GM21381 (cell line): ENCODE measurements around the gene CLDN16.
A peak's percentile ranks its signal among the peaks of the same experiment; 100 is the strongest.

Source experiments
- ATAC-seq: cut with Tn5 transposase; IDR thresholded peaks from one replicate; pipeline ENCODE4 v1.9.1; 2021; ENCODE audit warnings: mild to moderate bottlenecking, moderate library complexity; ENCODE audit not compliant: unreplicated experiment

The CLDN16 gene, protein sequence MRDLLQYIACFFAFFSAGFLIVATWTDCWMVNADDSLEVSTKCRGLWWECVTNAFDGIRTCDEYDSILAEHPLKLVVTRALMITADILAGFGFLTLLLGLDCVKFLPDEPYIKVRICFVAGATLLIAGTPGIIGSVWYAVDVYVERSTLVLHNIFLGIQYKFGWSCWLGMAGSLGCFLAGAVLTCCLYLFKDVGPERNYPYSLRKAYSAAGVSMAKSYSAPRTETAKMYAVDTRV

DNA sequence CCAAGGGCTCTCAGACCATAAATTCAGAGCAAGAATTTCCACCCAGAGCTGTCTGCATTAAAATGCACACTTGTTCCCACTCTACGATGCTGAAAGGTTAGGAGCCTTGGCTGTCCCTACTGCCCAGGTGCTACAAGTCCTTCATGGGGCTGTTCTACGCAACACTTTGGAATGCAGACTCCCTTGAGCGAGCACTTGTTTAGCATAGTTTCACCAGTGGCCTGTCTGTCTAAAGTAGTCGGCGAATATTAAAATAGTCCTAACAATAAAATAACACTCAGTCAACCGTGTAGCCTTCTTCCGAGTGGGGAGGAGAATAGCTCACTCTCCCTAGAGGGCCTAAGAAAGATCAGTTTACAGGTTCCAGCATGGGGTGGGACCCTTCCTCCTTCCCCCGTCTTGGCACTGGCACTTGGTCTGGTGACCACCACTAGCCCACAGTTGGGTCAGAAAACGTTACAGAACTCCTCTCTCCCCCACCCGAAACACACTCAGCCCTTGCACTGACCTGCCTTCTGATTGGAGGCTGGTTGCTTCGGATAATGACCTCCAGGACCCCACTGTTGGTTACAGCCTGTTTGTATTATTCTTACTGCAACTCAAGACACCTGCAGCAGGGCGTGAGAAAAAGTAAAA is at the start of gene CLDN16:
CLDN16 (plus strand) TSS at position 586 of the 636 bp plus-strand sequence. CDS start 167 bp downstream, outside the sequence.
- no peak for ATAC-seq

DNA sequence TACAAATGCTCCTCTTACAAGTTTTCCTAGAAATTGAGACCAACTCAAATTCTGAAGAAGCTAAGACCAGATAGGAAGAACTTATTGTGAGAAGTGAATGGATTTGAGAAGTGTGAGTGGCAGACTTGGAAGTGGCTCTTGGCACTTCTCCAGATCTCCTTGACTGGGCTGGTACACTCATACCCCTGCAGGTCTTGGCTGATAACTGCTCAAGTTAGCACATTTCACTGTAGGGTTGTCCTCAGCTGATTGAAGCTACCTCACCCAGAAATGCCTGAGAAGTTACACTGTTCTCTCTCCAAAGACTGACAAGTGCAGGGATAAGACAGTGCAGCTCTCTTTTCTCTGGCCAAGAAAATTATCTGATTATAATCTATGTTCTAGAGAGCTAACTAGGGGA is 49.2 kb upstream of the CLDN16 start:
- ATAC-seq = no peak

DNA sequence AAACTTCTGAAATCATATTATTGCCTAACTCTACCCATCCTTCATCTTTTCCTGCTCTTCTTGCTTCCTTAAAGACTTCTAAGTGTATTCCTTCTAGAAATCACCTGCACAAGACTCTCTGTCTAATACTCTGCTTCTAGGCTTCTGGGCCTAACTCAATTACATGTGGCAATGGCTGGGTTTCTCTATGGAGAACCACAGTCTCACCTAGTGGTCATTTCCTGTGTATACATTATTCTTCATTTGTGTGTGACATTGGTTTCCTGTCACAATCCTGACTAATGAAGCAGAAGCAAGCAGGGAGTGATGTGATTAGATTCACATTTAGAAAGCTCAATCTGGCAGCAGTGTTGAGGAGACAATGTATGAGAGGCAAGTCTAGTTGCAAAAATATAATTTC is 48.8 kb upstream of the CLDN16 start:
- ATAC-seq = peak; percentile 75

DNA sequence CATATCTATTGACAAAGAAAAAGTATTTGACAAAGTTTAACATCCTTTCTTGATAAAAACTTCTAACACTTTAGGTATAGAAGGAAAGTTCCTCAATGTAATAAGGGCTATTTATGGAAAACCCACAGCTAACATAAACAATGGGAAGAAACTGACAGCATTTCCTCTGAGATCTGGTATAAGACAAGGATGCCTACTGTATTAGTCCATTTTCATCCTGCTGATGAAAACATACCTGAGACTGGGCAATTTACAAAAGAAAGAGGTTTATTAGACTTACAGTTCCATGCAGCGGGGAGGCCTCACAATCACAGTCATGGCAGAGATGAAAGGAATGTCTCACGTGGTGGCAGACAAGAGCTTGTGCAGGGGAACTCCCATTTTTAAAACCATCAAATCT is 47.9 kb upstream of the CLDN16 start:
- no peak for ATAC-seq

DNA sequence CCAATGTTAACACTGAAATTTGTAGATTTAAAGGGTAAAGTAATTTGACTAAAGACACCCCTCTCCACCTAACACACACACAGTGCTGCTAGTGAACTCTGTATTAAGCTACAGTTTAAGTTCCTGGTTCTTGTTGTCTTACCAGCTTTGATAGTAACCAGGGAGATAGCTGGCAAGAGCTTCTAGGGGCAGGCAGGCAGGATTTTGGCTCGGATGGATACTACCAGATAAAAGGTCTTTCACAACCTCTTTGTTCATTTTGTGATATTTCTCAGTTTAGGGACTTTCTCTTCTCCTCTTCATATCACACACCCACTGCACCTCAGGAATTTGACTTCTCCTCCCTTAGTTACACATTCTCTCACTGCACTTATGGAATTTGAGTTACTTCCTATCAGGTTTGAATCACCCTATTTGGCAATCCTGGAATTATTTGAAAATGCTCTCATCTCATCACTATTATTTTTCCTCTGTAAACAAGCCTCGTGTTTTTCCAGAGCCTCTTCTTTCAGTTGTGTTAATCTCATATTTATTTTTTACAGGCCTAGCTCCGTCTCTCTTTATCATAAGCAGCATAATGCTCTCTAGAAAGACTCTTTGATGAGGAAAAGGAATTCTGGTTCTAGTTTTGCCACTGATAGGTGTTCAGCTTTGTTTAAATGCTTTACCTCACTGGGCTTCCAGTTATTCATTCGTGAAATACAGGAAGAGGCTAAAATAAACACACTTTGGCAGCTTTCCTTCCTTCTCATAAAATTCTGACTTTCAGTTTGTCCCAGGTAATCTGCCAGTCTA is 42.7 kb upstream of the CLDN16 start:
- no peak for ATAC-seq

DNA sequence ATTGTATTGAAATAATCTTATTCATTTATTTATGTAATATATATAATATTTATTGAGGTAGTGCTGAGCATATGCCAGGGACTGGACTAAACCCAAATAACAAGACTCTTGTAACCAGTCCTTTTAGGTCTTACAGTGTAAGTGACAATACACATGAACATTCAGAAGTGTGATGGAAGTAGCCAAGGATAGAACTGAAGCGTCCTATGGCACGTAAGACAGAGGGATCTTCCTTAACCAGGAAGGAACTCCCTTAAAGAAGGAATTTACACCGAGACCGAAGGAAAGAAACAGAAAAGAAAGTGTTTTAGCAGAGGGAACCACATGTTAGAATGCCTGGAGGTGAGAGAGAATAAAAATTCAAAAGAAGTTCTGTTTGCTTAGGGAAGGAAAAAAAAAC is 42.1 kb upstream of the CLDN16 start:
- no peak for ATAC-seq

DNA sequence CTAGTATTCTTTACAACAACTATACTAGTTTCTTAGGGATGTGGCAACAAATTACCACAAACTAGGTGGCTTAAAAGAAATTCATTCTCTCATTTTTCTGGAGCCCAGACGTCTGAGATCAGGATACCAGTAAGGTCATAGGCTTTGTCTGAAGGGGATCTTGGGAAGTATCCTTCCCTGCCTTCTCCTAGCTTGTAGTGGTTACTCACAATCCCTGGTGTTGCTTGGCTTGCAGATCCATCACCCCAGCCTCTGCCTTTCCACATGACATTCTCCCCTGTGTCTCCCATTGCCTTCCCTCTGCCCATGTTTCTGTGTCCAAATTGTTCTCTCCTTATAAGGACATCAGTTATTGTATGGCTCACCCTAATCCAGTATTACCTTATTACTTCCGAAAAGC is 41.4 kb upstream of the CLDN16 start:
- ATAC-seq = no peak

DNA sequence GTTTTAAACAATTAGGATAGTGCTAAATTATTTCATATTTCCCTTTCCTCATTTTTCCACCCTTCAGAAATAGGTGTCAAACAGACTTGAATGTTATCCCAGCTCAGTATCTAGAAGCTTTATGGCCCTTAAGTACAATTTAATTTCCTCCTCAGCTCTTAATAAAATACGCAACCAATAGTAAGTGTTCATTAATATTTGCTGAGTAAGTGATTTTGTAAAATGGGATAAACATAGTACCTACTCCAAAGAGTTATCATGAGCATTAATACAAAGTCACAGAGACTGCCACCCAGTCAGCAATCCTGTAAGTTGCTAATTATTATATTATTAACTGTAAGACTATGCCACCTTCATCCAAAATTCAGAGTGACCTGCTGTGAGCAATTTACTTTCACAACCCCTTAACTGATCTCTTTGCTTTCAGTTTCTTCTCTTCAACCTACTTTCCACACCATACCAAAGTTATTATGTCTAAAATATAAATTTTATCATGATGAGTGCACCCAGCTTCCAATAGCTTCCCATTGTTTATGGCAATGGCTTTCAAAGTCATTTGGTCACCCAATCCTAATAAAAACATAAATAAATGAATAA is 35.0 kb upstream of the CLDN16 start:
- no peak for ATAC-seq

DNA sequence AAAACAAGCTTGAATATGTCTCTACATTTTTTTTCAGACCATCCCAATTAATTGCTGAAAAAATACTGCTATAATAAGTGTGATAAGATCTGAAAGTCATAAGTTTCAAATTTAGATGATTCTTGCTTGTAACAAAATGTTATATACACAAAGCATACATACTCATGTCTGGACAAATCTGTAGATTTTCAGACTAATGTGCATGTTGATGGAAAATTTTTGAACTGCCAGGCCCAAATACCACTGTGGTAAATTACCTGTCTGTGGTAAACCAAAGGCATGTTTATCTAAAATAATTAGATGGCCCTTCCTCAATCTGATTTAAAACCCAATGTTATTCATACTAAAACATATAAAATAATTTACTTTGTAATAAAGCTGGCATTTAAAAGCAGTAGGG is 31.7 kb upstream of the CLDN16 start:
- no peak for ATAC-seq

DNA sequence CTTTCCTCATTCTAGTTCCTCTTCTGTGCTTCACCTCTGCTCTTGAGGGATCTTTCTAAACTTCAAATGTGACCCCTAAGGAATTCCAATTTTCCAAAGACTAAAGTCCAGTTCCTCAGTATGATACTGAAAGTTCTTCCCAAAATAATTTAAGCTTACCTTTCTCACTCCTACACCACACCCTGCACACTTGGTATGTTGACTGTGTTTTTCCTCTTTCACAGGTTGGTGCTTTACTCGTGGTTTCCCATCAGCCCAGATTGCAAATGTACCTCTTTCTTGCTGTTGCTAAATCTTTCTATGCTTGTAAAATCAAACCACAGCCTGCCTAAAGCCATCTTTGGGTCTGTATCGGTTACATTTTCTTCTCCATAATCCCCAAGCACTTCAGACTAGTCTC is 30.5 kb upstream of the CLDN16 start:
- ATAC-seq = no peak

DNA sequence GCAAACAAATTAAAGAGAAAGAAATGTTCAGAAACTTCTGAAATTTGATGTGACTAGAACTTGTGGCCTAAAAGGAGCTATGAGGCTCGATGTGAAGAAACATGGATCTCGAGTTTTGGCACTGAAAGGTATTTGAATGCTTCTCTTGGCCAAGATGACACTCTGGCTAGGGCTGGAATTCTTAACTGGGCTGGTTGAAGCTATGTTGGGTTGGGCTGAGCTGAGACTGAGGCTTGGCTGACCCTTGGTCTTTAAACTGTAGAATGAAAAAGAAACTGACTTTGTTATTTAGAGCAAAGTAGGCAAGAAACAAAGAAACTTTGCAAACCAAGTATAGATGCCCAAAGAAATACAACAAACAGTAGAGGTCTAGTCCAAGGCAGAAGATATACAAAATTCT is 28.1 kb upstream of the CLDN16 start:
- ATAC-seq = no peak

DNA sequence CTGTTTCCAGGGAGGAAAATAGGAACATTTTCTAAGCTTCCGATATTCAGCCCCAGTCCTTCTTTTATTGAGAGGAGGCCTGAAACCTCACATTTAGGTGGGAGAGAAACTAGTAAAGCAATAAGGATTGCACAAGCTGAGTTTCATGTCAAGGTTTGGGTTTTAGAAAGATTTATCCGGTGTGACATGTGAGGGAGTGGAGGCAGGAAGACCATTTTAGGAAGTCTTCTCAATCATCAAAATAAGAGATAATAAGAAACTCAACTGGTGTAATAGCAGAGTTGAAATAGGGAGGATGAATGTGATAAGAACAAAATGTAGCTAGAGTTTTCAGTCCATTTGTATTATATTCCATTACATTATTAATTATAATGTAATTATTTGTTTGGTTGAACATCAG is 27.7 kb upstream of the CLDN16 start:
- ATAC-seq = no peak

DNA sequence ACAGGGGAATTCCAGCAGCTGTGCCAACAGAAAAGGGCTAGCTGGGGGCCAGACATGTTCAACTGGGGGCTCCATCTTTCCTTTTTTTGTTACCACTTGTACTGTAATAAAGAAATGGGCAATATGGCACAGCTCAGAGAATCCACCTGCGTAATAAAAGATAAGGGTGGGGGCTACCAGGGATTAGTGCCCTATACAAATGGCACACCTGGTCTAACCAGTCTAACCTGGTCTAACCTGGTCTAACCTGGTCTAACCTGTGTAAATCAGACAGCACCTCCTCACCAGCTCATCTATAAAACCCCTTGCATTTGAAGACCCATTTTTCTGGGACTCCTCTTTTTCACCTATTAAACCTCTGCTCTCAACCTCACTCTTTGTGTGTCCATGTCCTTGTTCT is 26.2 kb upstream of the CLDN16 start:
- ATAC-seq = no peak

DNA sequence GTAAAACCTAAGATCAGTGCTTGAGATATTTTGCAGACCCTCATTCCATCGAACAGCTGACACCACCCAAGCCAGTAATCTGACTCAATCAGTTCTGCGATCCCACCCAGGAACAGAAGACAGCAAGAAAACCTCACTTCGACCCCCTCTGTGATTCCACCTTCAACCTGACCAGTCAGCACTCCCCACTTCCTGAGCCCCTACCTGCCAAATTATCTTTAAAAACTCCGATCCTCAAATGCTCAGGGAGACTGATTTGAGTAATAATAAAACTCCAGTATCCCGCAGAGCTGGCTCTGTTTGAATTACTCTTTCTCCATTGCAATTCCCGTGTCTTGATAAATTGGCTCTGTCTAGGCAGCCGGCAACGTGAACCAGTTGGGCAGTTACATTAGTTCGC is 25.7 kb upstream of the CLDN16 start:
- ATAC-seq = no peak

DNA sequence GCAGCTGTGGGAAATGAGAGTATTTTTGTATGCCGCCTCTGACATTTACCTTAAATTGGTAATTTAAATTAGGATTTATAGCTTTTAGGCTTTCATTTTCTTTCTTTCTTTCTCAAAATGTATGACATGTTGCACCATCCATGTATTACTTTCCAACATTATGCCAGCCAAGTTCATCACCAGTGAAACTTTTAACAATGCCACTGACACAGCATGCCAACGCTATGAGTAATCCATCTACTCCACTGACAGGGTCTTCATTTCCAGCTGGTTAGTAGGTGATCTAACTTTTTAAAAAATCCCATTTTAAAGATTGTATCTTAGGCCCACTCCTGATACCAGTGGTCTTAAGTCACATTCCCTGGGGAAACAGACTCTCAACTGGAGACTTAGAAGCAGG is 21.8 kb upstream of the CLDN16 start:
- no peak for ATAC-seq

DNA sequence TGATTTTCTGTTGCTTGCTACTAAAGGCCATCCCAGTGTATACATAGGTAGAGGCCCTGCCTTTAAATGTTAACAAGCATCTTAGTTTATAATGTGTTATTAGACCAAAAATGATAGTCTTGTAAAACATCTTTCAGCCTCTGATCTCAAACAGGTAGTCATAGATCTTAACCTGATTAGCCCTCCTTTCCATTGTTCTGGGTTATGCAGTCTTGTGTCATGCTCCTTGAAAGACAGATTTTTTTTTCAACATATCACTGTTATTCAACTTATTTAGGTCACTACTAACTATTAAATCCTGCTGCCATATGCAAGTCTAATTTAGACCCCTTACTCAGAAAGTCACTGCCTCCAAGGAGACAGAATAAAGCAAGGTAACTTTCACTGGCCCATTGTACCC is 19.1 kb upstream of the CLDN16 start:
- ATAC-seq = no peak

DNA sequence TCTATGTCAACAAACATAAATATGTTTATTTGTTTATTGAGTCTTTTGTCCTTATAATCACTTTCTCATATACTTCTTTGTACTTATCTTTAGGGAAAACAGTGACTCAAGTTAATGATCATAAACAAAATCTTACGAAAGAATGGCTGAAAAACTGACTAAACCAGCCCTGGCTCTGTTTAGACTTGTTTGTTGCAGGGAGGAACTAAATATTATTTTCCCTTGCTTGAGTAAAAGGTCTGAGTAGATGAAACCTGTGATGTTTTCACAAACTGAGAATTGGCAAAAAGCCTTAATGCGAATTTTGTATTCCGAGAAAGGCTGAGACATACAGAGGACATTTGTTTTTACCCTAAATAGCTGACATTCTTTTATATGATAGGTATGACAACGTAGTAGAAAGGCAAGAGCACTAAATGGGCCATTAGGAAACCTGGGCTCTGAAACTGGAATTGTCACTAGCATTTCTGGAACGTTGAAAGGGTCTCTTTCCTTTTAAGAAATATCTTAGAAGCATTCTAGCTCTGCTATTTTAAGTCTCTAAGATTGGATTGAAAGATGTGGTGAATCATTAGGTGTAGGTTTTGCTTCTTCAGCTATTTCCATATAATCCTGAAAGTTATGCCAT is 18.2 kb upstream of the CLDN16 start:
- no peak for ATAC-seq

DNA sequence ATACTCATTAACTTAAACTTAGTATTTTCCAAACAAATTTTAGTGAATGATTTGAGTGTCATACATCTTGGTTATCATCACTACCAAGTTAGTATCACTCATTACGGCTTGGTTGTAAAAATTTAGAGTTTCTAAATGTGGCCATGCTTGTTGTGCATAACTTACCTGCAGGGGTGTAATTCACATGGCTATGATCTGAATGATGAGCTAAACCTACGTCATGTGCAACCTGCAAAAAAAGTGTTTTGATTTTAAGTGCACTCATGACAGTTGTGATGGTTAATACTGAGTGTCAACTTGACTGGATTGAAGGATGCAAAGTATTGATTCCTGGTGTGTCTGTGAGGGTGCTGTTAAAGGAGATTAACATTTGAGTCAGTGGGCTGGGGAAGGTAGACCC is 17.6 kb upstream of the CLDN16 start:
- no peak for ATAC-seq

DNA sequence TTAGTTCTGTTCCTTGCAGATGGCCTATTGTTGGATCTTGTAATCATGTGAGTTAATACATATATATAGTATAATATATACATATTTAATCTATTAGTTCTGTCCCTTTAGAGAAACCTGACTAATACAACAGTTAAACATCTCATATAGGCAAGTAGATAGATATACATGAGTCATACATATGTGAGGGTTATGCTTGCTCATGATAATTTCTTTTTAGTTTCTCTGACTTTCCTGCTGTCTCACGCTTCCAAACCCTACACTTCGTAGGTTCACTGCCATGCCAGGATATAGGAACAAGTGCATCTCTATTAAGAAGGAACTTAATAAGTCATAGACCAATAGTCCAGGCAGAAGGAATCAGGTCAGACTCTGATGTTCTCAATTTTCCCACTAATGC is 16.8 kb upstream of the CLDN16 start:
- no peak for ATAC-seq

DNA sequence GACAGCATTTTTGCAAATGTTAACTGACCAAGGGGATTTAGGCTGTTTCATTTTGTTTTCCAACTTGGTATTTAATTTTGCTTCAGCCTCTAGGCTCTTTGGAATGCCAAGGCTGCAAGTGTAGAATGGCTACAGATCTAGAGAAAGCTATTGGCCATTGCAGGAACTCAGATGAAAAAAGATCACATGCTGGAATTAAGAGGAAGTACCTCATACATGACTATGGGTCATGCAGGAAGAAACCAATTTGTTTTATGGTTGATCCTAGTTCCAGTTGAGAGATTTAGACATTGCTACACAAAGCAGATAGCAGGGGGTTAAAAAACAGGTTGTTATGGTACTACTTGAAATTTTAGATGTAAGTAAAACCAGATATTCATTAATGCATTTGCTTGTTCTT is 12.7 kb upstream of the CLDN16 start:
- ATAC-seq = no peak

DNA sequence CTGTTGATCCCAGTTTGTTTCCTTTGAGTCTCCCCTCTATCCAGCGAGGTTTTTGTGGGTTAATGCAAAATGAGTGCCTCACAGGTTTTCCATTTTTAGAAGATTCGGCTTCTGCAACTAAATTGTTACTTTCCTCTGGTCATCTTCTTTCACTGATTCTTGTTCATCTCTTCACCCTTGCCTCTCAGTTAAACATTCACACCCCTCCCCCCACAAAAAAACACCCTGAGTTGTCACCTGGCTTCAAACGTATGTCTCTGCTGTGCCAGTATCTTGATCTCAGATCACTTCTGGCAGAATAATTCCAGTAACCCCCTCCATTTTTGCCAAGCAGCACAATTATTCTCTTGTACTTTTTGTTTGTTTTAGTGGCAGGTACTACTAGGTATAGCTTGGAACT is 12.3 kb upstream of the CLDN16 start:
- ATAC-seq = no peak
